Subcutaneous abdominal adipose tissue (tissue), 5 donors: Measurements from ENCODE around the gene MRTFA.
"Not testable (repeated sequence)": the region's sequence is repeated elsewhere in the genome, so short reads cannot be mapped to it uniquely, and the experiment has no call there.

Experiments
- H3K27ac ChIP-seq: one replicate; pipeline ENCODE4 v1.7.0; 2013; ENCODE audit warnings: low read depth, mild to moderate bottlenecking, inconsistent platforms, low read length, moderate library complexity
- H3K27me3 ChIP-seq, 5 donors: one replicate each; pipeline ENCODE4 v1.7.0; 2013; ENCODE audit warnings: low read length in 5 of 5, inconsistent platforms in 1 of 5; ENCODE audit not compliant: control insufficient read depth in 5 of 5, insufficient read depth in 4 of 5
- H3K36me3 ChIP-seq, 5 donors: one replicate each; pipeline ENCODE4 v1.7.0; 2013; ENCODE audit warnings: low read length in 5 of 5; ENCODE audit not compliant: control insufficient read depth in 5 of 5, insufficient read depth in 5 of 5
- H3K4me1 ChIP-seq, 5 donors: one replicate each; pipeline ENCODE4 v1.7.0; 2013; ENCODE audit warnings: low read length in 5 of 5, mild to moderate bottlenecking in 3 of 5, moderate library complexity in 1 of 5; ENCODE audit not compliant: control insufficient read depth in 5 of 5, insufficient read depth in 5 of 5
- H3K4me3 ChIP-seq, 5 donors: one replicate each; pipeline ENCODE4 v1.7.0; 2013; ENCODE audit warnings: low read length in 5 of 5, low read depth in 1 of 5
- H3K9ac ChIP-seq, 5 donors: one replicate each; pipeline ENCODE4 v1.7.0; 2013; ENCODE audit warnings: low read length in 5 of 5, mild to moderate bottlenecking in 4 of 5, moderate library complexity in 3 of 5
- H3K9me3 ChIP-seq, 5 donors: one replicate each; pipeline ENCODE4 v1.7.0; 2013; ENCODE audit warnings: low read length in 5 of 5; ENCODE audit not compliant: control insufficient read depth in 5 of 5
- donor health status: healthy.
- donor health status: healthy.
- donor health status: healthy.
- donor health status: healthy.
- donor health status: healthy.

MRTFA gene

DNA sequence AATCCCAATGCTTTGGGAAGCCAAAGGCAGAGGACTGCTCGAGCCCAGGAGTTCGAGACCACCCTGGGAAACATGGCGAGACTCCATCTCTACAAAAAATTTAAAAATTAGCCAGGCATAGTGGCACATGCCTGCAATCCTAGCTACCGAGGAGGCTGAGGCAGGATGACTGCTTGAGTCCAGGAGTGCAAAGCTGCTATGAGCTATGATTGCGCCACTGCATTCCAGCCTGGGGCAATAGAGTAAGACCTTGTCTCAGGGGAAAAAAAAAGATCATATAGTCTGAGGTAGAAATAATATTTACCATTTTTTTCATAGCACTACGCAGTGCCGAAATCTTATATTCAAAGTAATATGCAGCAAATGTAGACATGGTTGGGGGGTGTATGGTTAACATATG, 47.8 kb downstream of the MRTFA start:
- no peaks in the 10 kb centered on the region for H3K9me3 ChIP-seq
- H3K36me3 ChIP-seq, result peaks cover 0 to 3% (median 3%) of the 10 kb centered on the region in 5 donors
- H3K27ac ChIP-seq, result no peak overlapping the region
- peaks cover 2 to 15% (median 7%) of the 10 kb centered on the region in 5 donors for H3K4me1 ChIP-seq
- H3K4me3 ChIP-seq, result no peak overlapping the region
- no peaks in the 10 kb centered on the region for H3K27me3 ChIP-seq
- no peak overlapping the region for H3K9ac ChIP-seq

DNA sequence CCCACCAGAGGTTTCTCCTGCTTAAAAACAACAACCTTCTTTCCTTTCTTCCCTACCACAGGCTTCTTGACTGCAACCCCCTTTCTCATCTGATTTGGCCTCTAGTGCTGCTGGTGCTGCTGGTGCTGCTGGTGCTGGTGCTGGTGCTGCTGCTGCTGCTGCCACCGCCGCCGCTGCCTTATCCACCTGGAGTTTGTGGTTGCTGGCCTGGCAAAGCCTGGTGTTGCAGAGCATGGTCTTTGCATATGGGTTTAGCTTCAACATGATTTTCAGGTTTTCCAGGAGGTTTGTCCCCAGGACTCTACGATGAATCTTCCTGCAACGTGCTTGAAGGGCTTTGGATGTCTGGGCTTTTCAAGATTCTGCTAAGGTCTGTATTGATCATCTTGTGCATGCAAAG, 49.7 kb downstream of the MRTFA start:
- no peak overlapping the region for H3K27ac ChIP-seq

DNA sequence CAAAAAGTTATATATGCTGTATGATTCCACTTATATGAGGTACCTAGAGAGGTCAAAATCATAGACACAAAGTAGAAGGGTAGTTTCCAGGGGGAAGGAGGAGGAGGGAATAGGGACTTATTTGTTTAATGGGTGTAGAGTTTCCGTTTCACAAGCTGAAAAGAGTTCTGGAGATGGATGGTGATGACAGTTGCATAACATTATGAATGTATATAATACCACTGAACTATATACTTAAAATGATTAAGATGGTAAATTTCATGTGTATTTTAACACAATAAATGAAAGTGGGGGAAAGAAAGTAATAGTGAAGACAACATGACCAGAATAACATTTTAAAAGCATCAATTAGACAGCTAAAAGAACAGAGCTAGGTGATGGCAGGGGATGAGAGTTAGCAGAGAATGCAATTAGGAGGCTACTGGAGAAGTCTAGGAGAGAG, 51.2 kb downstream of the MRTFA start:
- H3K4me1 ChIP-seq, result peaks cover 2 to 23% (median 5%) of the 10 kb centered on the region in 5 donors
- H3K9me3 ChIP-seq, result no peaks in the 10 kb centered on the region
- no peak overlapping the region for H3K4me3 ChIP-seq
- no peak overlapping the region for H3K27ac ChIP-seq
- H3K27me3 ChIP-seq, result no peaks in the 10 kb centered on the region
- H3K9ac ChIP-seq, result no peak overlapping the region
- H3K36me3 ChIP-seq, result peaks cover 0 to 3% (median 3%) of the 10 kb centered on the region in 5 donors

More for the DNA sequence above, 49.7 kb downstream of the MRTFA start:
- Histone ChIP-seq H3K27me3 (no peaks in the 10 kb centered on the region), H3K4me1 (peaks cover 2 to 23% (median 5%) of the 10 kb centered on the region in 5 donors), H3K9me3 (no peaks in the 10 kb centered on the region), H3K36me3 (peaks cover 0 to 3% (median 3%) of the 10 kb centered on the region in 5 donors), H3K9ac (no peak overlapping the region), H3K4me3 (no peak overlapping the region)

DNA sequence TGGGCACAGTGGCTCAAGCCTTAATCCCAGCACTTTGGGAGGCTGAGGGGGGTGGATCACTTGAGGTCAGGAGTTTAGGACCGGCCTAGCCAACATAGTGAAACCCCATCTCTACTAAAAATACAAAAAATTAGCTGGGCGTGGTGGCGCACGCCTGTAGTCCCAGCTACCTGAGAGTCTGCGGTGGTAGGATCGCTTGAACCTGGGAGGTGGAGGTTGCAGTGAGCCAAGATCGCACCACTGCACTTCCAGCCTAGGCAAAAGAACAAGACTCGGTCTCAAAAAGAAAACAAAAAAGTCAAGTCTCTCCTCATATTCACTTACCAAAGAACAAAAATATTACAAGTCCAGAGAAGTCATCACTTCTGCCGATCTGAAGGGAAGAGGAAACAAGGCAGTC, 51.8 kb downstream of the MRTFA start:
- H3K27ac ChIP-seq, H3K4me3 ChIP-seq, H3K9me3 ChIP-seq, H3K27me3 ChIP-seq, H3K36me3 ChIP-seq, H3K9ac ChIP-seq: not testable (repeated sequence)
- H3K4me1 ChIP-seq, result peaks cover 2 to 23% (median 5%) of the 10 kb centered on the region in 5 donors

DNA sequence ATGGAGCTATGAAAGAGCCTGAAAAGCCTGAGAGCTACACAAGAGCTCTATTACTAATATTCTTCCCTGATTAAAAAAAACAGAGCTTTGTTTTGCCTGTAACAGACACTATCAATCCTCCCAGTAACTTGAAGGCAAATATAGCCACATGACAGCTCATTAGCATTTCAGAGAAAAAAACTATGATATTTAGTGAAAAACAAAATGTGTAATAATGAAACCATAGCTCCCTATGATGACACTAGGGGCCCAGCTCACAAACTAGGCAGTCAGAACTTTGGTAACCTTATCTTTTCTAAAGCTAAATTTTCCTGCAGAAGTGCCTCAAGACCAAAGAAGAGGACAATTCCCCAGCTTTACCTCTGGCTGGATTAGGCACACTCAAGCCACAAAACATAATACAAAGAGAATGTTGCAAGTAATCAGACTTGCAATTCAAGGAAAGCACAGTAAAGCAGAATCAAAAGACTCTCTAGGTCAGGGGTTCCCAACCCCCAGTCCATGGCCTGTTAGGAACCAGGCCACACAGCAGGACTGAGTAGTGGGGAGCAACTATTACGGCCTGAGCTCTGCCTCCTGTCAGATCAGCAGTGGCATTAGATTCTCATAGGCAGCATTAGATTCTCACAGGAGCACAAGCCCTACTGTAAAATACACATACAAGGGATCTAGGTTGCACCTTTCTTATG, 53.3 kb downstream of the MRTFA start:
- H3K9ac ChIP-seq, result no peak overlapping the region
- H3K4me3 ChIP-seq, result no peak overlapping the region
- no peaks in the 10 kb centered on the region for H3K9me3 ChIP-seq
- no peaks in the 10 kb centered on the region for H3K27me3 ChIP-seq
- no peak overlapping the region for H3K27ac ChIP-seq
- peaks cover 0 to 16% (median 3%) of the 10 kb centered on the region in 5 donors for H3K4me1 ChIP-seq
- peaks cover 0 to 3% (median 3%) of the 10 kb centered on the region in 5 donors for H3K36me3 ChIP-seq

DNA sequence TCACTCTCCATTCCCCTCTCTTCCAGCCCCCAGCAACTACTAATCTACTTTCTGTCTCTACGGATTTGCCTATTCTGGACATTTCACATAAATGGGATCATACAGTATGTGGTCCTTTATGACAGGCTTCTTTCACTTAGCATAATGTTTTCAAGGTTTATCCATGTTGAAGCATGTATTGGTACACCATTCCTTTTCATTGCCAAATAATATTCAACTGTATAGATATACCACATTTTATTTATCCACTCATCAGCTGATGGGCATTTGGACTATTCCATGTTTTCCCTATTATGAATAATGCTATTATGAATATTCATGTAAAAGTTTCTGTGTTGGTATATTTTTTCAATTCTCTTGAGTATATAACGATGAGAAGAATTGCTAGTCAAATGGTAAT, 54.5 kb downstream of the MRTFA start:
- Histone ChIP-seq H3K4me1 (peaks cover 0 to 16% (median 3%) of the 10 kb centered on the region in 5 donors), H3K9ac (no peak overlapping the region), H3K9me3 (no peaks in the 10 kb centered on the region), H3K36me3 (peaks cover 0 to 3% (median 3%) of the 10 kb centered on the region in 5 donors), H3K27ac (no peak overlapping the region), H3K27me3 (no peaks in the 10 kb centered on the region), H3K4me3 (no peak overlapping the region)

DNA sequence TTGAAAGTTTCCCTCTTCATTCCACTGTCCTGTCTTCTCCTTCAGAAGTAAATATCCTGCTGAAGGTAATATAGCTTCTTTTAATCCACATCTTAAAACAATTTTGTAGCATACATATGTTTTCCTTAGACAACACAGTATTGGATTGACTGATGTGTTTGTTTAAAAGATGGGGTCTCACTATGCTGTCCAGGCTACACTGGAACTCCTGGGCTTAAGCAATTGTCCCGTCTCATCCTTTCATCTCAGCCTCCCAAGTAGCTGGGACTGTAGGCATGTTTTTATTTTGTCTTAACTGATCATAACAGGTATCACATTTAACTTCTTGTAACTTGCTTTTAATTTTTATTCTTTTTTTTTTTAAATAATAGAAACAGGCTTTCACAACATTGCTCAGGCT, 55.9 kb downstream of the MRTFA start:
- Histone ChIP-seq H3K36me3 (peaks cover 0 to 3% (median 3%) of the 10 kb centered on the region in 5 donors), H3K9me3 (no peaks in the 10 kb centered on the region), H3K27ac (no peak overlapping the region), H3K9ac (no peak overlapping the region), H3K4me1 (peaks cover 0 to 9% (median 0%) of the 10 kb centered on the region in 5 donors), H3K4me3 (no peak overlapping the region), H3K27me3 (no peaks in the 10 kb centered on the region)

DNA sequence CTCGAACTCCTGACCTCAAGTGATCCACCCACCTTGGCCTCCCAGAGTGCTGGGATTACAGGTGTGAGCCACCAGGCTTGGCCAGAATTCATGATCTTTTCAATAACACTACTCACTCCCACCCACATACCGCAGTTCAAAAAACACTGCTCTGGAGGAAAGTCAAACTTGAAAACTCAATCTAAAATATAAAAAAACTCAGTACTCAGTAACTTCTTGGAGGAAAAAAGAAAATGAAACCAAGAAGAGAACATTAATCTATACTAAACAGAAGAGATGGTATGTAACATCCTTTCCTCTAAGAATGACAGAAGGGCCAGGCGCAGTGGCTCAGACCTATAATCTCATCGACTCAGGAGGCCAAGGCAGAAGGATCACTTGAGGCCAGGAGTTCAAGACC, 58.3 kb downstream of the MRTFA start:
- H3K9ac ChIP-seq, result no peak overlapping the region
- H3K27me3 ChIP-seq, result no peaks in the 10 kb centered on the region
- H3K36me3 ChIP-seq, result no peaks in the 10 kb centered on the region

DNA sequence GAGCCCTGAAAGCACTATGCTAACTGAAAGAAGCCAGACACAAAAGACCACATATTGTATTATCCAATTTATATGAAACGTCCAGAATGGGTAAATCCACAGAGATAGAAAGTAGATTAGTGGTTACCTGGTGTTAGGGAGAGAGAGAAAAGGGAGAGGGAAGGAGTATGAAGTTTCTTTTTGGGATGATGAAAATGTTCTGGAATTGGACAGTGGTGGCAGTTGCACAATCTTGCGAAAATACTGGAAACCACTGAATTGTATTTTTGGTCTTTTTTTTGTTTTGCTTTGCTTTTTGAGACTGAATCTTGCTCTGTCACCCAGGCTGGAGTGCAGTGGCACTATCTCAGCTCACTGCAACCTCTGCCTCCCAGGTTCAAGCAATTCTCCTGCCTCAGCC, 63.5 kb downstream of the MRTFA start:
- H3K27ac ChIP-seq, result no peak overlapping the region
- H3K27me3 ChIP-seq, result no peaks in the 10 kb centered on the region
- H3K9ac ChIP-seq, result no peak overlapping the region
- peaks cover 0 to 5% (median 3%) of the 10 kb centered on the region in 5 donors for H3K4me1 ChIP-seq
- H3K9me3 ChIP-seq, result peaks cover 0 to 4% (median 0%) of the 10 kb centered on the region in 5 donors
- H3K36me3 ChIP-seq, result no peaks in the 10 kb centered on the region
- H3K4me3 ChIP-seq, result no peak overlapping the region

More for the DNA sequence above, 58.3 kb downstream of the MRTFA start:
- H3K4me3 ChIP-seq, result no peak overlapping the region
- H3K9me3 ChIP-seq, result no peaks in the 10 kb centered on the region
- no peak overlapping the region for H3K27ac ChIP-seq
- H3K4me1 ChIP-seq, result peaks cover 0 to 5% (median 0%) of the 10 kb centered on the region in 5 donors

DNA sequence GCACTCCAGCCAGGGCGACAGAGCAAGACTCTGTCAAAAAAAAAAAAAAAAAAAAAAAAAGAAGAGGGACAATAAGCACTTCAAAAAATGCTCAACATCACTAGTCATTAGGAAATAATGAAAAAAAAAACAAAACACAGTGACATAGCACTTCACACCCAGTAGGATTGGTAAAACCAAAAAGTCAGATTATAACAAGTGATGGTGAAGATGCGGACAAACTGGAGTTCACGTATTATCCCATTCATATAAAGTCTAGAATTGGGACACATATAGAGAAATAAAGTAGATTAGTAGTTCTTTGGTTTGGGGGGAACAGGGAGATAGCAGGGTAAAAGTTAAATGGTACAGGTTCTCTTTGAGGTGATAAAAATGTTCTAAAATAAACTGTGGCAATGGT, 64.6 kb downstream of the MRTFA start:
- H3K27me3 ChIP-seq, result no peaks in the 10 kb centered on the region
- H3K4me3 ChIP-seq, result no peak overlapping the region
- H3K36me3 ChIP-seq, result no peaks in the 10 kb centered on the region
- H3K9me3 ChIP-seq, result peaks cover 0 to 4% (median 0%) of the 10 kb centered on the region in 5 donors
- no peak overlapping the region for H3K9ac ChIP-seq
- H3K27ac ChIP-seq, result no peak overlapping the region
- peaks cover 0 to 5% (median 3%) of the 10 kb centered on the region in 5 donors for H3K4me1 ChIP-seq
